Activated B cell treated with CpG ODN at 0.5 μM for 24 hours (primary cell): ENCODE measurements around the gene MTMR11. TPM values are rescaled to one million over a fixed set of nuclear protein-coding genes. Genes with fewer than 3 reads are reported as not detected.
"Not testable (repeated sequence)": the region's sequence is repeated elsewhere in the genome, so short reads cannot be mapped to it uniquely, and the experiment has no call there.

Source experiments
- ATAC-seq: fragments of 200-7000 bp; cut with Tn5 transposase; one replicate; pipeline ENCODE4 v1.10.0; 2021; ENCODE audit warnings: low read depth, mild to moderate bottlenecking, moderate library complexity
- CTCF ChIA-PET: fragments of 350-600 bp; sonication (Branson Sonifier 250); formaldehyde crosslinking; loops from one replicate; lab custom pipeline; 2021; ENCODE audit warnings: antibody characterized with exemption; lab: Charles Lee
- POLR2A ChIA-PET: fragments of 350-600 bp; sonication (Branson Sonifier 250); formaldehyde crosslinking; loops from one replicate; lab custom pipeline; 2021; ENCODE audit warnings: antibody characterized with exemption; lab: Charles Lee
- DNase-seq: peaks from one replicate; pipeline ENCODE4 v3.0.0; 2022
- H3K27ac Mint-ChIP-seq: one replicate; pipeline ENCODE4 v1.8.0; 2020; ENCODE audit warnings: mixed read lengths
- H3K27me3 Mint-ChIP-seq: one replicate; pipeline ENCODE4 v1.8.0; 2021; ENCODE audit warnings: mixed read lengths
- H3K36me3 Mint-ChIP-seq: one replicate; pipeline ENCODE4 v1.8.0; 2021; ENCODE audit warnings: low read depth, mixed read lengths
- H3K4me1 Mint-ChIP-seq: one replicate; pipeline ENCODE4 v1.8.0; 2021; ENCODE audit warnings: mixed read lengths
- H3K4me3 Mint-ChIP-seq: one replicate; pipeline ENCODE4 v1.8.0; 2020; ENCODE audit warnings: mild to moderate bottlenecking, mixed read lengths
- H3K9me3 Mint-ChIP-seq: one replicate; pipeline ENCODE4 v1.8.0; 2020; ENCODE audit warnings: mixed read lengths
- CTCF ChIP-seq: fragments of 200-600 bp; IDR thresholded peaks from one replicate; pipeline ENCODE4 v1.8.0; 2022; ENCODE audit warnings: antibody characterized with exemption, mild to moderate bottlenecking
- intact Hi-C: fragments of 100-400 bp; cut with micrococcal nuclease; formaldehyde crosslinking; loops from one replicate; pipeline ENCODE4 v1.15.1; 2024
- total RNA-seq: library from RNA; stranded (reverse); gene quantifications from 2 replicates; pipeline ENCODE4 v1.2.3, GENCODE V29; 2022

MTMR11 gene
- total RNA-seq, 1 donor from 2014 or later: not detected

- no peak for ATAC-seq
Observed at GRCh38 chr1:149965440-149965839, 28.8 kb upstream of the MTMR11 start.

GRCh38 chr1:149963358-149963757 is 26.7 kb upstream of the MTMR11 start:
- intact Hi-C loops: loop anchor here (2.0 to 5.0 kb wide), 2 partner anchors 49 to 109 kb away; partner anchors contain the start of gene OTUD7B
- CTCF ChIA-PET: interaction anchor here (1.0 to 3.3 kb wide), 12 partner anchors 21 to 259 kb away, joined by 3 to 57 read pairs (median 6); no protein-coding TSS in a partner anchor
- no peaks in the 10 kb centered on the region for H3K27me3 Mint-ChIP-seq
- H3K27ac Mint-ChIP-seq: no peak overlapping the region
- H3K9me3 Mint-ChIP-seq: no peaks in the 10 kb centered on the region
- TF ChIP-seq CTCF: no peak
- POLR2A ChIA-PET: no interaction called here
- H3K4me1 Mint-ChIP-seq: peaks cover 4% of the 10 kb centered on the region
- ATAC-seq (no peak), DNase-seq (no peak)
- H3K36me3 Mint-ChIP-seq: peaks cover 3% of the 10 kb centered on the region
- H3K4me3 Mint-ChIP-seq: no peak overlapping the region

More at GRCh38 chr1:149965440-149965839, 28.8 kb upstream of the MTMR11 start:
- no peak for TF ChIP-seq CTCF
- ChIA-PET CTCF (interaction anchor here (0.7 kb wide), 1 partner anchor 85 kb away, joined by 3 read pairs; no protein-coding TSS in a partner anchor), POLR2A (no interaction called here)
- H3K36me3 Mint-ChIP-seq: peaks cover 3% of the 10 kb centered on the region
- H3K4me3 Mint-ChIP-seq: no peak overlapping the region
- no peaks in the 10 kb centered on the region for H3K27me3 Mint-ChIP-seq
- no peak overlapping the region for H3K27ac Mint-ChIP-seq
- H3K9me3 Mint-ChIP-seq: no peaks in the 10 kb centered on the region
- intact Hi-C loops: no loop called here
- no peak for DNase-seq
- peaks cover 4% of the 10 kb centered on the region for H3K4me1 Mint-ChIP-seq

- ChIA-PET POLR2A (interaction anchor here (0.6 to 2.2 kb wide), 6 partner anchors 76 to 309 kb away, joined by 4 to 12 read pairs (median 8); a partner anchor contains a TSS), CTCF (interaction anchor here (0.7 to 3.3 kb wide), 27 partner anchors 10 to 260 kb away, joined by 3 to 57 read pairs (median 4); partner anchors contain the start of genes OTUD7B and VPS45)
- Mint-ChIP-seq H3K9me3 (peaks cover 2% of the 10 kb centered on the region), H3K27me3 (peaks cover 2% of the 10 kb centered on the region), H3K4me1 (peaks cover 4% of the 10 kb centered on the region), H3K36me3 (peaks cover 3% of the 10 kb centered on the region), H3K27ac (no peak overlapping the region), H3K4me3 (no peak overlapping the region)
- no peak for TF ChIP-seq CTCF
- DNase-seq: no peak
- intact Hi-C loops: loop anchor here (1.0 to 5.0 kb wide), 7 partner anchors 50 to 225 kb away; partner anchors contain the start of gene OTUD7B
- ATAC-seq: no peak
Observed at GRCh38 chr1:149962736-149963135, 26.1 kb upstream of the MTMR11 start.

- DNase-seq (no peak), ATAC-seq (peak; percentile 60)
- TF ChIP-seq CTCF: peak; percentile 99
- Mint-ChIP-seq H3K27me3 (peaks cover 2% of the 10 kb centered on the region), H3K4me1 (peaks cover 4% of the 10 kb centered on the region), H3K27ac (no peak overlapping the region), H3K36me3 (peaks cover 3% of the 10 kb centered on the region), H3K9me3 (peaks cover 2% of the 10 kb centered on the region), H3K4me3 (no peak overlapping the region)
- CTCF ChIA-PET: interaction anchor here (0.7 to 3.3 kb wide), 30 partner anchors 11 to 260 kb away, joined by 3 to 57 read pairs (median 4); partner anchors contain the start of genes OTUD7B, SF3B4 and VPS45
- POLR2A ChIA-PET: interaction anchor here (0.6 to 2.2 kb wide), 6 partner anchors 75 to 310 kb away, joined by 4 to 12 read pairs (median 8); a partner anchor contains a TSS
- intact Hi-C loops: loop anchor here (1.0 to 5.0 kb wide), 7 partner anchors 50 to 225 kb away; partner anchors contain the start of gene OTUD7B
Observed at GRCh38 chr1:149962039-149962647, 25.5 kb upstream of the MTMR11 start.

- intact Hi-C loops, H3K27me3 Mint-ChIP-seq, H3K4me1 Mint-ChIP-seq, H3K9me3 Mint-ChIP-seq, DNase-seq, ATAC-seq, H3K36me3 Mint-ChIP-seq, H3K27ac Mint-ChIP-seq, H3K4me3 Mint-ChIP-seq, CTCF ChIA-PET: not testable (repeated sequence)
- POLR2A ChIA-PET: interaction anchor here (0.7 kb wide), 1 partner anchor 14 kb away, joined by 10 read pairs; no protein-coding TSS in a partner anchor
Observed at GRCh38 chr1:149957548-149957947, 20.9 kb upstream of the MTMR11 start.
